Muscle layer of colon (tissue), 2 donors: Measurements from ENCODE around the gene BAG3.
"Not testable (repeated sequence)": the region's sequence is repeated elsewhere in the genome, so short reads cannot be mapped to it uniquely, and the experiment has no call there.

ENCODE experiments used
- H3K27ac ChIP-seq: one replicate; pipeline ENCODE4 v1.7.0; 2013; ENCODE audit warnings: low read depth, mild to moderate bottlenecking, low read length, moderate library complexity
- H3K27me3 ChIP-seq, 2 donors: one replicate each; pipeline ENCODE4 v1.7.0; 2013; ENCODE audit warnings: low read length in 2 of 2, mild to moderate bottlenecking in 2 of 2; ENCODE audit not compliant: insufficient read depth in 2 of 2, control insufficient read depth in 1 of 2
- H3K36me3 ChIP-seq: one replicate; pipeline ENCODE4 v1.7.0; 2013; ENCODE audit warnings: mild to moderate bottlenecking, low read length; ENCODE audit not compliant: insufficient read depth
- H3K4me1 ChIP-seq: one replicate; pipeline ENCODE4 v1.7.0; 2013; ENCODE audit warnings: mild to moderate bottlenecking, low read length; ENCODE audit not compliant: insufficient read depth
- H3K4me3 ChIP-seq, 2 donors: one replicate each; pipeline ENCODE4 v1.7.0; 2013; ENCODE audit warnings: low read length in 2 of 2, low read depth in 1 of 2, mild to moderate bottlenecking in 1 of 2, moderate library complexity in 1 of 2
- H3K9ac ChIP-seq: one replicate; pipeline ENCODE4 v1.7.0; 2013; ENCODE audit warnings: low read length
- H3K9me3 ChIP-seq: one replicate; pipeline ENCODE4 v1.7.0; 2013; ENCODE audit warnings: mild to moderate bottlenecking, low read length
- donor health status: abdominal sarcoma.
- donor health status: Adenocarcinoma of cecum.

BAG3 gene

DNA sequence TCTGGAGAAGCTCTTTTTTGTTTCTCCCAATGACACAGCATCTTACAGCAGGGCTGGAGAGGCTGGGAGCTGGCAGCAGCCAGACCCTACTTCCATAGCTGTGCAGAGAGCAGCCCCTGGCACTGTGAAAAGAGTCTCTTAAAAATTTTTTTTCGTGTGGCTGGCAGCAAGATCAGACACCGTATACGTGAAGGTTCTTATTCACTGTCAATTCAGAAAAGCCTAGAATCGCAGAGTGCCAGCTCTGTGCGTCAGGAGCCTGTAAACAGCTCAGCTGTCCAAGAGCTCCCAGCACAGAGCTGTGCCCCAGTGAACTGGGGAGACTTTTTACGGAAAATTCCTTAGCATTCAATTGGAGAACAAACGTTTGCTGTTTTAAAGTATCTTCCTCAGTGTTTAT, 6.5 kb downstream of the BAG3 start:
- Histone ChIP-seq H3K9ac (peak overlapping the region; percentile 63), H3K36me3 (no peaks in the 10 kb centered on the region), H3K4me1 (peaks cover 85% of the 10 kb centered on the region), H3K4me3 (no peak overlapping the region), H3K27me3 (no peaks in the 10 kb centered on the region), H3K27ac (peak overlapping the region; percentile 89), H3K9me3 (no peaks in the 10 kb centered on the region)

DNA sequence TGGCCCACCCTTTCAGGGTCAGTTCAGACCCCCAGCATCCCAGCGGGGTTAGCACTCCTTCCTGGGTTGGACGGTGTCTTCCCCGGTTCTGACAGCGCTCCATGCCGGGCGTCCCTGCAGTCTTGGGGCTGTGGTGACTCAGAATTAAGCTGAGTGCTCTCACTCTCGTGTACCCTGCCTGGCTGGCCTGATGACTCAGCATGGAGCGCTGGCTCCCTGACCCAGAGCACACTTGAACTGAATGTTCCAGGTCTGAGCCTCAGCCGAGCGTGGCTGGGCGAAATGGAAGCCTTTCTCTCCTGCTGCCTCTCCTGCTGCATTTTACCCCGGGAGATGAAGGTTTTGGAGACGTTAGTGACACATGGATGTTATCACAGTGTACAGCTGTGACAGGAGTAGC, 7.1 kb downstream of the BAG3 start:
- H3K27ac ChIP-seq, result peak overlapping the region; percentile 88
- no peaks in the 10 kb centered on the region for H3K9me3 ChIP-seq
- H3K27me3 ChIP-seq, result no peaks in the 10 kb centered on the region
- no peaks in the 10 kb centered on the region for H3K36me3 ChIP-seq
- H3K9ac ChIP-seq, result peak overlapping the region; percentile 57
- H3K4me3 ChIP-seq, result peak overlapping the region in 1 of 2 donors; percentile 29
- peaks cover 86% of the 10 kb centered on the region for H3K4me1 ChIP-seq

DNA sequence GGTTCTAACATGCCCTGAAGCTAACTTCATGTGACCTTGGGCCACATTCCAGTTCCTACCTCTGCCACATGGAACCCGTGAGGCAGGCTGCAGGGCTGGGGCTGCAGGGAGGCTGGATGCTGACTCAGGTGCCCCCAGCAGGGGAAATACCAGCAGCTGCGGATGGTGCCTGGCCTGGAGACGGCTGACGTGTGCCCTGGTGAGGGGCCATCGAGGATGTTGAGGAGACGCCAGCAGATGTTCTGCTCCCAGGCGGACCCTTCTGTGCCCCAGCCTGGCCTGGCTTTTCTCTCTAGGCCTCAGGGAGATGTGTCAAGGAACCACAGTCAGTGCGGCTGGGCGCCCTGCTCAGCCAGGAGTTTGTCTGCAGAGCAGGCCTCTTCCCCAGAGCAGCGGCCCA, 8.8 kb downstream of the BAG3 start:
- no peaks in the 10 kb centered on the region for H3K9me3 ChIP-seq
- no peaks in the 10 kb centered on the region for H3K36me3 ChIP-seq
- H3K27ac ChIP-seq, result peak overlapping the region; percentile 88
- H3K9ac ChIP-seq, result peak overlapping the region; percentile 57
- H3K4me1 ChIP-seq, result peaks cover 85% of the 10 kb centered on the region
- no peak overlapping the region for H3K4me3 ChIP-seq
- no peaks in the 10 kb centered on the region for H3K27me3 ChIP-seq

DNA sequence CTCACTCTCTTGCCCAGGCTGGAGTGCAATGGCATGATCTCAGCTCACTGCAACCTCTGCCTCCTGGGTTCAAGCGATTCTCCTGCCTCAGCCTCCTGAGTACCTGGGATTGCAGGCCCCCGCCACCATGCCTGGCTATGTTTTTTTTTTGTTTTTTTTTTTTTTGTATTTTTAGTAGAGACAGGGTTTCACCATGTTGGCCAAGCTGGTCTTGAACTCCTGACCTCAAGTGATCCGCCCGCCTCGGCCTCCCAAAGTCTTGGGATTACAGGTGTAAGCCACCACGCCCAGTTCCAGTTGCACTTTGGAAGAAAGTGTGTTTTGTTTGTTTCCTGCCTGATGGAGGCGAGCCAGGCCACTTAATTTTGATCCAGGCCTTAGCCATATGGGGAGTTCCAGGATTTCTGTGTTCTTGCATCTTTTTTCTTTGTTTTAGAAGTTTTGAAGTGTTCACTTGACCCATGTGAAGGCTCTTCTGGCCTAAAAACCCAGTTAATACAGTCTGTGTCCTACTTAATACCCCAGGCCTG, 11.0 kb downstream of the BAG3 start:
- H3K9ac ChIP-seq, H3K9me3 ChIP-seq, H3K36me3 ChIP-seq, H3K4me3 ChIP-seq, H3K27me3 ChIP-seq: not testable (repeated sequence)
- Histone ChIP-seq H3K4me1 (peaks cover 80% of the 10 kb centered on the region), H3K27ac (peak overlapping the region; percentile 35)

DNA sequence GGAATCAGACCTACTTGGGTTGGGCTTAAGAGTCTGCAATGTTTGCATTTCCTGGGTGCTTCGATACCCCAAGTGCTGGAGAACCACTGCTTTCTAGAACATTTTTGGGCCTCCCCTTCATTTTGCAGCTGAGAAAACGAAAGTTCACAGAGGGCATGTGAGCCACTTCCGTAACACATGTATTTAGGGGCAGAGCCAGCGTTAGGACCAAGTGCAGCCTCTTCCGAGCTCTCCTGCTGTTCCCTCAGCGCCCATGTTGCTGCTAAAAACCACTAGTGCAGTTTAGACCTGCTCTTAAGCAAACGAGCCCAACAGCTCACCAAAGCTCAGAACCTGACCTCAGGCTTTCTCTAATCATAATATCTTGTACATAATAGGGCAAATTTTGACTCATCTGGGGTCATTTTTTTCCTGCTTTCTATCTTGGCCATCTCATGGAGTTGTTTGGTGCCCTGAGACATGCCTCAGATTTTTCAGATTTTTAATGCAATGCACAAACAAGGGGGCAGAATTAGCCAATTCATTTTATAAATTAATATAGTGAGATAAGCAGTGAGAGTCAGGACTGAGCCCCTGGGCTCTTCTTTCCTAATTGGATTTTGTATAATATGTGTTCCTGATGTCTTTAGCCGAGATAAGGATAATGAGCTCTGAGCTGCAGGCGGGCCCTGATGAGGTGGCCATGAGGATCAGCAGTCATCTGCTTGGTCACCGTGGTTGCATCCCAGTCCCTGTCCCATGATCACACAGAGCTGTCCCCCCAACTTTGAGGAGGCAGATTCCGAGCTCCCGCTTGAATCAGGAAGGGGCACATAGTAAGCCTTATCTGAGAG, 12.9 kb downstream of the BAG3 start:
- no peak overlapping the region for H3K27ac ChIP-seq
- H3K27me3 ChIP-seq, result no peaks in the 10 kb centered on the region
- peaks cover 81% of the 10 kb centered on the region for H3K4me1 ChIP-seq
- H3K9me3 ChIP-seq, result no peaks in the 10 kb centered on the region
- H3K9ac ChIP-seq, result no peak overlapping the region
- peak overlapping the region in 1 of 2 donors; percentile 23 for H3K4me3 ChIP-seq
- H3K36me3 ChIP-seq, result no peaks in the 10 kb centered on the region

DNA sequence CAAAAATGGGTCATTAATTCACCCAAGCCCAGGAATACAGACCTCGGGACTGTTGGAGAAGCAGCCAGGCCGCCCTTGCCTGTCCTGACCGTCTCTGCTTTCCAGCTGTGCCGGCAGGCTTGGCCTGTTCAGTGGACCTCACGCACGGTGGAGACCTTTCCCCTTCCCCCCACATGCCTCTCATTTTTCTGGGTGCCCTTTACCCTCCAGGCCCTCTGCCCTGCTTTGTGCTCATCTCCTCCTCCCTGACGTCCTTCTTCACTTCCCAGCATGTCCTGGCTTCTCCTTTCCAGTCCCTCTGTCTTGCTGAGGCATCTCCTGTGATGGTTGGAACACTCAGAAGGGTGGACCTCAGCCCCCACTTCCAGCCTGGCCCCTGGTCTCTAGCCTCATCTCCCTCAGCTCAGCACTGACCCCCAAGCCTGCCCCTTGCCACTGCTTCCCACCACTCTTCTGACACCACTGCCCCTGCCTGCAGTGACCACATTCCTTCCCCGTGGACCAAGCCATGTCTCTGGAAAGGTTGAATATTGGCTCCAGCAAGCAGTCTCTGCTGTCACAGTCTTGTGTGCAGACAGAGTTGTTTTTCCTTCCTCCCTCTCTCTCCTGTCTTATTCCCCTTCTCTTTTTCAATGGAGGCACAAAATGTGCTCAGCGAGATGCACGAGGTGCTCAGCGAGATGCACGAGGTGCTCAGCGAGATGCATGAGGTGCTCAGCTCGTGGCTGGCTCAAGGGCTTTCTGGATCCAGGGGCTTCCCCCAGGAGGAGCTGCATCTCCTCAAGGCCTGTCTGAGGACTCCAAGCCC, 14.9 kb downstream of the BAG3 start:
- H3K9me3 ChIP-seq, result no peaks in the 10 kb centered on the region
- H3K4me3 ChIP-seq, result no peak overlapping the region
- no peak overlapping the region for H3K9ac ChIP-seq
- no peak overlapping the region for H3K27ac ChIP-seq
- H3K27me3 ChIP-seq, result no peaks in the 10 kb centered on the region
- H3K36me3 ChIP-seq, result peaks cover 17% of the 10 kb centered on the region
- peaks cover 73% of the 10 kb centered on the region for H3K4me1 ChIP-seq

DNA sequence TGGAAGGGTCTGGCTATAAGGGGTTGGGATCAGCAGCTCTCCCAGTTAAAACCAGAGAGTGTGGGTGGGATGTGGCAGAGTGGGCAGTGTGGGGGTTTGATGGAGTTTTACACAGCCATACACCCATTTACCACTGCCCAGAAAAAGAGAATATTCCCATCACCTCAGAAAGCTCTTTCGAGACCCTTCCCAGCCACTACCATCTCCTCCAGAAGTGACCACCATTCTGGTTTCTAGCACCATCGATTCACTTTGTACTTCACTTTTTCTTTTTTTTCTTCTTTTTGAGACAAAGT, 15.5 kb downstream of the BAG3 start:
- no peaks in the 10 kb centered on the region for H3K9me3 ChIP-seq
- H3K36me3 ChIP-seq, result peaks cover 22% of the 10 kb centered on the region
- H3K9ac ChIP-seq, result no peak overlapping the region
- H3K4me1 ChIP-seq, result peaks cover 68% of the 10 kb centered on the region
- no peaks in the 10 kb centered on the region for H3K27me3 ChIP-seq
- H3K4me3 ChIP-seq, result no peak overlapping the region
- H3K27ac ChIP-seq, result no peak overlapping the region

DNA sequence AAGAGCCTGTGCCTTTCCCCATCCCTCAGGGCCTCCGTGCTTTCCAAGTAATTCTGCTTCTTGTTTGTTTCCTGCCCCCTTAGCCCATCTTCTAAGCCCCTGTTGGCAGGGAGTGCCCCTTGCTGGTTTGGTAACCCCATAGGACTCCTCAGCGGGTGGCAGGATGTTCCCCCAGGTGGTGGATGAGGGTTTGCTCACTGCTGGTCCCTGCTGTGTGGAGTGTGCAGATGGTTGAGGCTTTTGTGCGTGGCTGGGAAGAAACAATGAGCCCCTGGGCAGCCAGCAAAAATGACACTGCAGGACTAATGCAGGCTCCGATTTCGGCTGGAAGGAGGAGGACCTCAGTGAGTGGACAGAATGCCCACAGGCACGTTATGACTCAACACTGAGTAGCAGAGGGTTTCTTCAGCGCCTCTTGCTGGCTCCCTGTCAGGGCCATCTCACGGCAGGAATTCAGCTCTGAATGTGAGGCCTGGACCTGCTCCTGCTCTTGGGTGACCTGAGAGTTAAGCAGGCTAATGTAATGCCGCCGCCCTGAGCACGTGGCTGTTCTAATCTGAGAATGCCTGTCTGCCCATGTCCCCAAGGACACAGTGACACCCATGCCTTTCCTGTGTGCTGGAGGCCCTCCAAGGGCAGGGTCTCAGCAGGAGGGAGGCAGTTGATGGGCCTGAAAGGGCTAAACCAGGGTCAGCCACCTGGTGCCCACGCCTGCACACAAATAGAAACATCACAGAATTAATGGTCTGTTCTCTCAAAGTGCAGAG, 16.6 kb downstream of the BAG3 start:
- Histone ChIP-seq H3K27ac (no peak overlapping the region), H3K4me3 (no peak overlapping the region), H3K9me3 (no peaks in the 10 kb centered on the region), H3K36me3 (peaks cover 33% of the 10 kb centered on the region), H3K27me3 (no peaks in the 10 kb centered on the region), H3K4me1 (peaks cover 59% of the 10 kb centered on the region), H3K9ac (no peak overlapping the region)

DNA sequence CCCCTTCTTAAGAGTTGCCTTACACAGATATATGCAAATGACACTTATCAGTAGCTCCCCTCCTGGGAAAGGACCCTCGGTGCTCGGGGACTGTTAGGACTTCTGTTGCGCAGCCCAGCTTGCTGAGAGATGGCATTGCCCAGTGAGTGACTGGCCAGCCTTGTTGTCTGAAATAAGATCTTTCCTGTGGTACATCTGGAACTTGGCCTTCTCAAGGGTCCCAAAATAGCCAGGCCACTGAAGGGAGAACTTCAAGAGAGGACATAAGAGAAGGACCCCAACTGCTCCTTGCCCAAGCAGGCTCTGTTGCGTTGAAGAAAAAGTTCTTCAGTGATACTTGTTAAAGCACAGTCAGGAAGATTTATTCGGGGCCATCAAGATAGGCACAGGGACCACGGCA, 17.3 kb downstream of the BAG3 start:
- peak overlapping the region; percentile 29 for H3K27ac ChIP-seq
- no peak overlapping the region for H3K9ac ChIP-seq
- no peaks in the 10 kb centered on the region for H3K9me3 ChIP-seq
- H3K4me3 ChIP-seq, result no peak overlapping the region
- H3K4me1 ChIP-seq, result peaks cover 53% of the 10 kb centered on the region
- no peaks in the 10 kb centered on the region for H3K27me3 ChIP-seq
- peaks cover 40% of the 10 kb centered on the region for H3K36me3 ChIP-seq

DNA sequence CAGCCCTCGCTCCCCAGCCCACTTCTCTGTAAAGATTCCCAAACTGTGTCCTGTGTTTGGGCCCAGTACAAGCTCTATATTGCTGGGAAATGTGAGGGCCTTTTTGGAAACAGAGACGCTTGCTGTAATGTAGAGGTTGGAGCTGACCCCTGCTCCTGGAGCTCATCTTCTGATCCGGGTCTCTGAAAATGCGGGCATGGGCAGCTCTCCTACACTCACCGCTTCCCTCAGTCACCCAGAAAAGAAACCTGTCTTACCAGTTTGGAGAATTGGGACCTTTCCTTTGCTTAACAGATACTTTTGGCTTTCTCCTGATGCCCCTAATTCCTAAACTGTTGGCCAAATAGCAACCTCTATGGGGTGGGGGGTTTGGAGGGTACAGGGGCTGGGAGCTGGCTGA, 18.2 kb downstream of the BAG3 start:
- H3K4me3 ChIP-seq, result no peak overlapping the region
- H3K4me1 ChIP-seq, result peaks cover 44% of the 10 kb centered on the region
- H3K9ac ChIP-seq, result no peak overlapping the region
- no peak overlapping the region for H3K27ac ChIP-seq
- peaks cover 47% of the 10 kb centered on the region for H3K36me3 ChIP-seq
- H3K9me3 ChIP-seq, result no peaks in the 10 kb centered on the region
- H3K27me3 ChIP-seq, result no peaks in the 10 kb centered on the region

DNA sequence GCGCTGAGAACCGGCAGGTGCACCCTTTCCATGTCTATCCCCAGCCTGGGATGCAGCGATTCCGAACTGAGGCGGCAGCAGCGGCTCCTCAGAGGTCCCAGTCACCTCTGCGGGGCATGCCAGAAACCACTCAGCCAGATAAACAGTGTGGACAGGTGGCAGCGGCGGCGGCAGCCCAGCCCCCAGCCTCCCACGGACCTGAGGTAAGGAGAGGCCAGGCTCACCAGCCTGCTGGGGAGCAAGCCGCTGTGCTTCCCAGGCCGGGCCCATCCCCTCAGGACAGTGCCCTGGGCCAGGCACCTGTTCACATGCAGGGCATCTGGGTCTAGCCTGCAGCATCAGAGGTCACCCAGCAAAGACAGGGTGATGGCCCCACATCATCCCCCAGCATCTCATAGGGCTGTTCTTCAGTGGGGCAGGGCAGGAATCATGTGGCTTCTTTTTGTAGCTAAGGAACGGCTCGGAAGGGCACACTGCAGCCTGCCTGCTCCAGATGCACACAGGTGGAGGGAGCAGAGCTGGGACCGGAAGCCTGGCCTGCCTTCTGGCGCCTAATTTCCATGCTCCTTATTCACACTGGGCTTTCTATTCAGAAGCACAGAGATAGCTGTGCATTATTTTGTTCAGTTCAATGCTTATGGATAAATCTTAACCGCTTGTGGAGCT, 18.9 kb downstream of the BAG3 start:
- Histone ChIP-seq H3K27ac (no peak overlapping the region), H3K9ac (no peak overlapping the region), H3K4me1 (peaks cover 39% of the 10 kb centered on the region), H3K27me3 (no peaks in the 10 kb centered on the region), H3K4me3 (no peak overlapping the region), H3K36me3 (peaks cover 48% of the 10 kb centered on the region), H3K9me3 (no peaks in the 10 kb centered on the region)
